Liver (tissue), 9 donors: ENCODE measurements around the gene TSPAN18. TPM values are rescaled to one million over a fixed set of nuclear protein-coding genes. Genes with fewer than 3 reads are reported as not detected.

Experiments used
- DNase-seq: peaks from one replicate; pipeline ENCODE4 v3.0.0-alpha.2; 2017; ENCODE audit warnings: low spot score
- H3K27ac ChIP-seq, 2 donors: one replicate each; pipeline ENCODE4 v1.7.0; 2013; ENCODE audit warnings: inconsistent platforms in 2 of 2, low read length in 2 of 2, control low read depth in 1 of 2, low read depth in 1 of 2, mild to moderate bottlenecking in 1 of 2
- H3K27me3 ChIP-seq, 4 donors: one replicate each; pipeline versions ENCODE4 v1.6.1 to v1.7.0; 2013; ENCODE audit warnings: low read length in 3 of 4, inconsistent platforms in 1 of 4, mild to moderate bottlenecking in 1 of 4, moderate library complexity in 1 of 4; ENCODE audit not compliant: control insufficient read depth in 4 of 4, insufficient read depth in 4 of 4
- H3K36me3 ChIP-seq, 4 donors: one replicate each; pipeline versions ENCODE4 v1.6.1 to v1.7.0; 2013; ENCODE audit warnings: low read length in 3 of 4, mild to moderate bottlenecking in 3 of 4, low read depth in 1 of 4, moderate library complexity in 1 of 4; ENCODE audit not compliant: control insufficient read depth in 4 of 4, insufficient read depth in 3 of 4
- H3K4me1 ChIP-seq, 4 donors: one replicate each; pipeline versions ENCODE4 v1.6.1 to v1.7.0; 2013; ENCODE audit warnings: low read length in 3 of 4, mild to moderate bottlenecking in 3 of 4, moderate library complexity in 1 of 4; ENCODE audit not compliant: control insufficient read depth in 4 of 4, insufficient read depth in 4 of 4
- H3K4me3 ChIP-seq, 3 donors: one replicate each; pipeline versions ENCODE4 v1.6.1 to v1.7.0; 2013; ENCODE audit warnings: low read length in 3 of 3, control low read depth in 1 of 3, low read depth in 1 of 3, mild to moderate bottlenecking in 1 of 3
- H3K9ac ChIP-seq, 2 donors: one replicate each; pipeline ENCODE4 v1.7.0; 2013; ENCODE audit warnings: low read length in 2 of 2, mild to moderate bottlenecking in 2 of 2, moderate library complexity in 2 of 2, control low read depth in 1 of 2, low read depth in 1 of 2
- H3K9me3 ChIP-seq, 4 donors: one replicate each; pipeline versions ENCODE4 v1.6.1 to v1.7.0; 2013; ENCODE audit warnings: low read length in 3 of 4; ENCODE audit not compliant: control insufficient read depth in 4 of 4
- ATF3 ChIP-seq: IDR thresholded peaks from 2 replicates; pipeline ENCODE4 v1.6.1; 2016; ENCODE audit warnings: antibody characterized with exemption
- CTCF ChIP-seq: fragments of 150-350 bp; IDR thresholded peaks from 2 replicates; pipeline ENCODE4 v1.5.1; 2017; ENCODE audit warnings: improper control_type of control experiment, low read depth, low read length; ENCODE audit not compliant: missing input control
- EGR1 ChIP-seq, 2 donors: IDR thresholded peaks; 2 replicates each; pipeline ENCODE4 v1.6.1; 2016 to 2018; ENCODE audit warnings: antibody characterized with exemption in 2 of 2, low read depth in 2 of 2
- FOXA1 ChIP-seq: IDR thresholded peaks from 2 replicates; pipeline ENCODE4 v1.6.1; 2016; ENCODE audit warnings: antibody characterized with exemption
- FOXA2 ChIP-seq: IDR thresholded peaks from 2 replicates; pipeline ENCODE4 v1.6.1; 2016; ENCODE audit warnings: antibody characterized with exemption
- GABPA ChIP-seq, 2 donors: IDR thresholded peaks in 1 of 2; conservative IDR thresholded peaks in 1 of 2; 2 replicates each; pipeline ENCODE4 v1.6.1; 2016; ENCODE audit warnings: antibody characterized with exemption in 2 of 2, mild to moderate bottlenecking in 1 of 2, moderate library complexity in 1 of 2
- HNF4A ChIP-seq, 2 donors: conservative IDR thresholded peaks; 2 replicates each; pipeline ENCODE4 v1.6.1; 2016; ENCODE audit warnings: antibody characterized with exemption in 2 of 2, mild to moderate bottlenecking in 2 of 2
- HNF4G ChIP-seq: IDR thresholded peaks from 2 replicates; pipeline ENCODE4 v1.6.1; 2016; ENCODE audit warnings: antibody characterized with exemption
- JUND ChIP-seq, 2 donors: IDR thresholded peaks; 2 replicates each; pipeline ENCODE4 v1.6.1; 2016; ENCODE audit warnings: antibody characterized with exemption in 2 of 2
- MAX ChIP-seq: IDR thresholded peaks from 2 replicates; pipeline ENCODE4 v1.6.1; 2016; ENCODE audit warnings: antibody characterized with exemption
- NR2F2 ChIP-seq: IDR thresholded peaks from 2 replicates; pipeline ENCODE4 v1.6.1; 2016; ENCODE audit warnings: antibody characterized with exemption
- RAD21 ChIP-seq, 2 donors: IDR thresholded peaks; 2 replicates each; pipeline ENCODE4 v1.6.1; 2016; ENCODE audit warnings: antibody characterized with exemption in 2 of 2, mild to moderate bottlenecking in 2 of 2
- REST ChIP-seq: IDR thresholded peaks from 2 replicates; pipeline ENCODE4 v1.6.1; 2016; ENCODE audit warnings: antibody characterized with exemption, mild to moderate bottlenecking
- RXRA ChIP-seq, 2 donors: IDR thresholded peaks; 2 replicates each; pipeline ENCODE4 v1.6.1; 2017 to 2018; ENCODE audit warnings: antibody characterized with exemption in 2 of 2, mild to moderate bottlenecking in 1 of 2
- SP1 ChIP-seq: IDR thresholded peaks from 2 replicates; pipeline ENCODE4 v1.6.1; 2018; ENCODE audit warnings: antibody characterized with exemption, mild to moderate bottlenecking
- TAF1 ChIP-seq: conservative IDR thresholded peaks from 2 replicates; pipeline ENCODE4 v1.6.1; 2016; ENCODE audit warnings: antibody characterized with exemption, mild to moderate bottlenecking
- YY1 ChIP-seq: IDR thresholded peaks from 2 replicates; pipeline ENCODE4 v1.6.1; 2016; ENCODE audit warnings: antibody characterized with exemption, mild to moderate bottlenecking
- ZBTB33 ChIP-seq: IDR thresholded peaks from 2 replicates; pipeline ENCODE4 v1.6.1; 2016; ENCODE audit warnings: antibody characterized with exemption
- WGBS: extraction: QIAGEN DNeasy Blood & Tissue Kit; methylation state at CpG from one replicate; pipeline ENCODE4 v1.1.7; 2013; 5-methylcytosine and 5-hydroxymethylcytosine counted together
- polyA plus RNA-seq, 2 donors: library from polyadenylated mRNA; stranded (reverse) in 1 of 2; unstranded in 1 of 2; fragments of 200-250 nt in 1 of 2; fragments of >200 nt in 1 of 2; fragmentation: Nextera tagmentation in 1 of 2; extraction: Ambion mirVana in 1 of 2; gene quantifications; one replicate each; pipeline versions ENCODE4 v1.2.1 to v1.2.3, GENCODE V29; 2013 to 2015
- total RNA-seq, 2 donors: library from RNA; depleted of rRNA; stranded (reverse); fragments of >200 nt; gene quantifications; one replicate each; pipeline ENCODE4 v1.2.3, GENCODE V29; 2014
- donor health status: healthy.
- donor health status: healthy.
- donor health status: healthy.
- donor health status: healthy.
- donor health status: healthy.

TSPAN18 gene
- total and polyA plus RNA-seq, 4 donors, result 1.2 to 5.0 (median 2.8) TPM

- Histone ChIP-seq H3K9me3 (peaks cover 0 to 4% (median 0%) of the 10 kb centered on the region in 4 donors), H3K27me3 (no peaks in the 10 kb centered on the region), H3K27ac (no peak overlapping the region), H3K9ac (no peak overlapping the region), H3K36me3 (no peaks in the 10 kb centered on the region), H3K4me1 (no peaks in the 10 kb centered on the region), H3K4me3 (no peak overlapping the region)
- 88% methylated on average over 5 of the region's 5 CpGs for WGBS
- TF ChIP-seq TAF1, result no peak
- no peak for TF ChIP-seq FOXA1
- no peak for TF ChIP-seq REST
- no peak for TF ChIP-seq JUND (IDR thresholded peaks at IDR 0.05)
- TF ChIP-seq MAX, result no peak
- no peak for DNase-seq
Observed at GRCh38 chr11:44851496-44851895, 124.7 kb downstream of the TSPAN18 start.

- WGBS, result 73% methylated on average over 2 of the region's 2 CpGs
Observed at GRCh38 chr11:44852159-44852747, 125.5 kb downstream of the TSPAN18 start.

More at GRCh38 chr11:44852159-44852747, 125.5 kb downstream of the TSPAN18 start:
- Histone ChIP-seq H3K27me3 (no peaks in the 10 kb centered on the region), H3K4me1 (no peaks in the 10 kb centered on the region), H3K4me3 (no peak overlapping the region), H3K36me3 (no peaks in the 10 kb centered on the region), H3K9ac (no peak overlapping the region), H3K27ac (no peak overlapping the region), H3K9me3 (no peaks in the 10 kb centered on the region)
- DNase-seq, result no peak
- no peak for TF ChIP-seq HNF4G
- TF ChIP-seq REST, result no peak
- TF ChIP-seq RXRA (IDR thresholded peaks at IDR 0.05), result no peak
- no peak for TF ChIP-seq FOXA1
- no peak for TF ChIP-seq HNF4A (conservative IDR thresholded peaks at IDR 0.05)
- TF ChIP-seq EGR1 (IDR thresholded peaks at IDR 0.05; ENCODE audit: low read depth in 2 of 2), result no peak
- no peak for TF ChIP-seq GABPA (IDR thresholded peaks at IDR 0.05 in 1 of 2, conservative IDR thresholded peaks at IDR 0.05 in 1 of 2)
- no peak for TF ChIP-seq TAF1
- TF ChIP-seq YY1, result no peak
- TF ChIP-seq ZBTB33, result no peak
- TF ChIP-seq CTCF, result no peak
- no peak for TF ChIP-seq JUND (IDR thresholded peaks at IDR 0.05)
- no peak for TF ChIP-seq ATF3
- no peak for TF ChIP-seq RAD21 (IDR thresholded peaks at IDR 0.05)
- no peak for TF ChIP-seq SP1
- no peak for TF ChIP-seq FOXA2
- no peak for TF ChIP-seq NR2F2
- TF ChIP-seq MAX, result no peak
